ENCODE results near the gene PCSK6. TPM values are rescaled to one million over a fixed set of nuclear protein-coding genes. Genes with fewer than 3 reads are reported as not detected.
A peak's percentile ranks its signal among the peaks of the same experiment; 100 is the strongest.

Gene PCSK6
- total RNA-seq, 2 experiments from 2014 or later = 2.7 to 3.0 TPM

GRCh38 chr15:101503296-101503599, 13.7 kb upstream of the PCSK6 start:
- ATAC-seq = no peak
- POLR2A ChIA-PET = no interaction called here
- Mint-ChIP-seq H3K27ac (no peak overlapping the region), H3K4me3 (no peak overlapping the region), H3K4me1 (ENCODE audit: low read depth) (peaks cover 15% of the 10 kb centered on the region), H3K27me3 (peaks cover 7% of the 10 kb centered on the region), H3K36me3 (ENCODE audit: low read depth) (no peaks in the 10 kb centered on the region), H3K9me3 (no peaks in the 10 kb centered on the region)
- intact Hi-C loops (cut with micrococcal nuclease) = loop anchor here (5.0 kb wide), 1 partner anchor 206 kb away; the partner anchor contains the start of gene SNRPA1
- CTCF ChIA-PET = interaction anchor here (1.3 to 3.7 kb wide), 4 partner anchors 122 to 201 kb away, joined by 4 to 27 read pairs (median 12); no protein-coding TSS in a partner anchor
- no peak for TF ChIP-seq CTCF (IDR thresholded peaks at IDR 0.05)
- no peak for DNase-seq

DNA sequence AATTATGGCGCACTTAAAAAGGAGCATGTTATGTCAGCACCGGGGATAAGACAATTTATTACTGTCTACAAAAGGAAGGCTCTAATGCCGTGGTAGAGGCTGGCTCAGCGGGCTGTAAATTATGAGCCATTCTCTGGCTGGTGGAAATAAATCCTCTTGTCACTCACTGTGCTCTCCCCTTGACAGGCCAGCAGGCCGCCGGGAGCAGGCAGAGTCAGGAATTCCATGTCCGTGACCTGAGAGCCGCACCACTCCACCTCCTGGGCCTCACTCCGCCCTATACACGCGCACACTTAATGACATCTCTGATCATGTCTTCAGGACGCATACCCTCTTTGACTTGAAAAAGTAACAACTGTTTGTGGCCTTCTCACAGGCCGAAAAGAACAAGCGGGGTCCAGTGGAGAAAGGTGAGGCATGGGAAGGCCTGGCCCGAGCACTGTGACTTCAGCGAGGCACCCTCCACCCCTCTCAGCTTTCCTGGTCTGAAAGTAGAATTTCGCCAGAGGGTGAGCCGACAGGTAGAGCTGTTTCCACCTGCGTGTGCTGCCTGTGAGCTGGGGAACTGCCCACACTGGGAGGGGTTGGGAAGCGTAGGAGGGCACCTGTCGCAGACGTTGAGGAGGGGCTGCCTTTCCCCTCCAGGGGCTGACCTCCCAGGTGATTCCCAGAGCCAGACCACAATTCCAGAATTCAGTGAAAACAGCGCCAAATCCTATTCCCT, 13.2 kb upstream of the PCSK6 start:
- no peak overlapping the region for H3K27ac Mint-ChIP-seq
- H3K4me3 Mint-ChIP-seq = no peak overlapping the region
- DNase-seq = no peak
- TF ChIP-seq CTCF (IDR thresholded peaks at IDR 0.05) = no peak
- intact Hi-C loops (cut with micrococcal nuclease) = loop anchor here (5.0 kb wide), 1 partner anchor 205 kb away; the partner anchor contains the start of gene SNRPA1
- peaks cover 11% of the 10 kb centered on the region for H3K27me3 Mint-ChIP-seq
- CTCF ChIA-PET = interaction anchor here (0.6 to 3.7 kb wide), 24 partner anchors 8 to 208 kb away, joined by 3 to 27 read pairs (median 4); partner anchors contain the start of gene SNRPA1
- H3K36me3 Mint-ChIP-seq (ENCODE audit: low read depth) = no peaks in the 10 kb centered on the region
- H3K4me1 Mint-ChIP-seq (ENCODE audit: low read depth) = peaks cover 15% of the 10 kb centered on the region
- H3K9me3 Mint-ChIP-seq = no peaks in the 10 kb centered on the region
- POLR2A ChIA-PET = no interaction called here
- no peak for ATAC-seq

DNA sequence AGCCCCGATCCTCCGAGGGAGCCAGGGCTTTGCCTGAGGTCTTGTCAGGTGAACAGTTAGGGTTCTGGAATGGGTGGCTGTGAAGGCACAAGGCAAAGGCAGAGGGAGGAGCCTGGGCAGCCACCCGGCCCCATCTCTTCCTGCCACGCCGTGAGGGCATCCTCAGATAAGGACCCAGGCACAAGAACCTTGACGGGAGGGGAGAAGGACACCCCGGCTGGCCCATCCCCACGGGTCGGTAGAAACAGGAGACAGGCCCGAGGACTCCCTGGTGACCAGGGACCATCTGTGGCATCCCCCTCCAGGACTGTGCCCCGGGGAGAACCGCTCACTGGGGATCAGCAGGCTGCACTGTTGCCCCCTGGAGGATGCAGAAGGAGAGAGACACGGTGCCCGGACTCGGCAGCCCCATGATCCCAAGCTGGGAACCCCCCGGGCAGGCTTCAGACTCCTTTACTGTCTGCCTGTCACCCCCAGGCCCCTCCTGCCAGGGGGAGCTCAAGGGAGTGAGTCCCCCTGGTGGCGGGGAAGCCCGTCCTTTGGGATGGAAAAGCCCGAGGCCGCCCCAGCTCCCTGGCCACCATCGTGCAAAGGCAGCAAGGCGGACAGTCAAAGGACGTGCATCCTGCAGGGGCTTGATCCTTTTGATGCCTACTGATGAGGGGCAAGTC, 12.3 kb upstream of the PCSK6 start:
- DNase-seq = peak; percentile 79
- H3K4me3 Mint-ChIP-seq = peak overlapping the region; percentile 39
- peak; percentile 93 for ATAC-seq

GRCh38 chr15:101500865-101501551, 11.5 kb upstream of the PCSK6 start:
- TF ChIP-seq CTCF (IDR thresholded peaks at IDR 0.05) = no peak
- peak overlapping the region; percentile 11 for H3K27ac Mint-ChIP-seq
- H3K4me1 Mint-ChIP-seq (ENCODE audit: low read depth) = peaks cover 25% of the 10 kb centered on the region
- ChIA-PET CTCF (interaction anchor here (0.7 to 3.7 kb wide), 17 partner anchors 9 to 206 kb away, joined by 3 to 27 read pairs (median 5); partner anchors contain the start of gene SNRPA1), POLR2A (no interaction called here)
- peaks cover 27% of the 10 kb centered on the region for H3K27me3 Mint-ChIP-seq
- H3K9me3 Mint-ChIP-seq = no peaks in the 10 kb centered on the region
- intact Hi-C loops (cut with micrococcal nuclease) = loop anchor here (5.0 kb wide), 1 partner anchor 204 kb away; the partner anchor contains the start of gene SNRPA1
- H3K36me3 Mint-ChIP-seq (ENCODE audit: low read depth) = no peaks in the 10 kb centered on the region
- H3K4me3 Mint-ChIP-seq = no peak overlapping the region
- DNase-seq (no peak), ATAC-seq (peak; percentile 20)

More for the DNA sequence above, 12.3 kb upstream of the PCSK6 start:
- Mint-ChIP-seq H3K4me1 (ENCODE audit: low read depth) (peaks cover 18% of the 10 kb centered on the region), H3K36me3 (ENCODE audit: low read depth) (no peaks in the 10 kb centered on the region), H3K27me3 (peaks cover 19% of the 10 kb centered on the region), H3K27ac (peak overlapping the region; percentile 11), H3K9me3 (no peaks in the 10 kb centered on the region)
- intact Hi-C loops (cut with micrococcal nuclease) = loop anchor here (5.0 kb wide), 1 partner anchor 205 kb away; the partner anchor contains the start of gene SNRPA1
- ChIA-PET CTCF (interaction anchor here (0.6 to 3.7 kb wide), 29 partner anchors 8 to 207 kb away, joined by 3 to 27 read pairs (median 4); partner anchors contain the start of gene SNRPA1), POLR2A (no interaction called here)
- peak; percentile 78 for TF ChIP-seq CTCF (IDR thresholded peaks at IDR 0.05)
